ENCODE data around the gene ZNF565. TPM values are rescaled to one million over a fixed set of nuclear protein-coding genes. Genes with fewer than 3 reads are reported as not detected.
A peak's percentile ranks its signal among the peaks of the same experiment; 100 is the strongest.

Gene ZNF565
- total and polyA plus RNA-seq, 7 donors, result 2.4 to 7.5 (median 5.3) TPM

DNA sequence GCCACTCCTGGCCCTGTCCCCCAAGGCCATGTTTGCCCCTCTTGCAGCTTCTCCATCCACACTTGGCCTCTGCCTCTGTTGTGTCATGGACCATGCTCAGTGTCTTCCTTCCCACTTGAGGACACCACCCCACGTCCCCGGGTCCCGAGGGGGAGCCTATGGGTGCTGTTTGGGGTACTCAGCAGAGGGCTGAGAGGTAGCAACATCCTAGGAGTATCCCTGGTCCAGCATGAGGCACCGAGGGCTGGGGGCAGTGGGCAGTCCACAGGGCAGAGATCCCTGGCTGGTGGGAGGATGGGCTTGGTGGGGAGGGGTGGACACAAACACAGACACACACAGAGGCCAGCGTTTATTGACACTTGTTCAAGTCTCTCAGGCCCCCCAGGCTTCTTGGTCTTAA lies 63.9 kb downstream of the ZNF565 start:
- DNase-seq, result no peak
- no peak for TF ChIP-seq EP300 (IDR thresholded peaks at IDR 0.05)
- no peak for TF ChIP-seq POLR2AphosphoS5 (IDR thresholded peaks at IDR 0.05)
- TF ChIP-seq, protein P1, sequence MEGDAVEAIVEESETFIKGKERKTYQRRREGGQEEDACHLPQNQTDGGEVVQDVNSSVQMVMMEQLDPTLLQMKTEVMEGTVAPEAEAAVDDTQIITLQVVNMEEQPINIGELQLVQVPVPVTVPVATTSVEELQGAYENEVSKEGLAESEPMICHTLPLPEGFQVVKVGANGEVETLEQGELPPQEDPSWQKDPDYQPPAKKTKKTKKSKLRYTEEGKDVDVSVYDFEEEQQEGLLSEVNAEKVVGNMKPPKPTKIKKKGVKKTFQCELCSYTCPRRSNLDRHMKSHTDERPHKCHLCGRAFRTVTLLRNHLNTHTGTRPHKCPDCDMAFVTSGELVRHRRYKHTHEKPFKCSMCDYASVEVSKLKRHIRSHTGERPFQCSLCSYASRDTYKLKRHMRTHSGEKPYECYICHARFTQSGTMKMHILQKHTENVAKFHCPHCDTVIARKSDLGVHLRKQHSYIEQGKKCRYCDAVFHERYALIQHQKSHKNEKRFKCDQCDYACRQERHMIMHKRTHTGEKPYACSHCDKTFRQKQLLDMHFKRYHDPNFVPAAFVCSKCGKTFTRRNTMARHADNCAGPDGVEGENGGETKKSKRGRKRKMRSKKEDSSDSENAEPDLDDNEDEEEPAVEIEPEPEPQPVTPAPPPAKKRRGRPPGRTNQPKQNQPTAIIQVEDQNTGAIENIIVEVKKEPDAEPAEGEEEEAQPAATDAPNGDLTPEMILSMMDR (IDR thresholded peaks at IDR 0.05), result no peak
- TF ChIP-seq POLR2A (IDR thresholded peaks at IDR 0.05), result no peak
- intact Hi-C loops (cut with DNase I), result no loop called here
- Histone ChIP-seq H3K9me3 (no peaks in the 10 kb centered on the region), H3K36me3 (peaks cover 19 to 51% (median 40%) of the 10 kb centered on the region in 4 donors), H3K4me3 (peak overlapping the region in 2 of 4 donors; percentile 66 to 79), H3K4me1 (peaks cover 0 to 31% (median 20%) of the 10 kb centered on the region in 4 donors), H3K27ac (peak overlapping the region; percentile 91 to 99 (median 93)), H3K27me3 (no peaks in the 10 kb centered on the region)
- WGBS, 2 donors, result 80 to 85% methylated on average over 5 of the region's 5 CpGs

DNA sequence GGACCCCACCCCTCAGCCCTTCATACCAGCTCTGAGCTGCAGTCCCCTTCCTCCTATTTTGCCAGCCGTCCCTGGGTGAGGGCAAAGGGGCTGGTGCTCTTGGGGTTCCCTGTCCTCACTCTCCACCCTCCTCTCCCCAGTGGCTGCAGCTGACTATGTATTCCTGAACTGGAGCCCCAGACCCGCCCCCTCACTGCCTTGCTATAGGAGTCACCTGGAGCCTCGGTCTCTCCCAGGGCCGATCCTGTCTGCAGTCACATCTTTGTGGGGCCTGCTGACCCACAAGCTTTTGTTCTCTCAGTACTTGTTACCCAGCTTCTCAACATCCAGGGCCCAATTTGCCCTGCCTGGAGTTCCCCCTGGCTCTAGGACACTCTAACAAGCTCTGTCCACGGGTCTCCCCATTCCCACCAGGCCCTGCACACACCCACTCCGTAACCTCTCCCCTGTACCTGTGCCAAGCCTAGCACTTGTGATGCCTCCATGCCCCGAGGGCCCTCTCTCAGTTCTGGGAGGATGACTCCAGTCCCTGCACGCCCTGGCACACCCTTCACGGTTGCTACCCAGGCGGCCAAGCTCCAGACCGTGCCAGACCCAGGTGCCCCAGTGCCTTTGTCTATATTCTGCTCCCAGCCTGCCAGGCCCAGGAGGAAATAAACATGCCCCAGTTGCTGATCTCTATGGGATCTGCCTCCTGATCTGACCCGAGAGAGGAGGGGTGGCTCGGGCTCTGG lies 64.6 kb downstream of the ZNF565 start:
- H3K27ac ChIP-seq, result peak overlapping the region; percentile 91 to 99 (median 93)
- H3K36me3 ChIP-seq, result peaks cover 26 to 58% (median 46%) of the 10 kb centered on the region in 4 donors
- DNase-seq, result no peak
- TF ChIP-seq, protein P1 (IDR thresholded peaks at IDR 0.05), result no peak
- TF ChIP-seq POLR2AphosphoS5 (IDR thresholded peaks at IDR 0.05) (no peak), POLR2A (IDR thresholded peaks at IDR 0.05) (no peak), EP300 (IDR thresholded peaks at IDR 0.05) (no peak)
- 83 to 87% methylated on average over 13 of the region's 13 CpGs for WGBS, 2 donors
- peaks cover 0 to 31% (median 20%) of the 10 kb centered on the region in 4 donors for H3K4me1 ChIP-seq
- no peak overlapping the region for H3K4me3 ChIP-seq
- H3K27me3 ChIP-seq, result no peaks in the 10 kb centered on the region
- intact Hi-C loops (cut with DNase I), result no loop called here
- H3K9me3 ChIP-seq, result no peaks in the 10 kb centered on the region

DNA sequence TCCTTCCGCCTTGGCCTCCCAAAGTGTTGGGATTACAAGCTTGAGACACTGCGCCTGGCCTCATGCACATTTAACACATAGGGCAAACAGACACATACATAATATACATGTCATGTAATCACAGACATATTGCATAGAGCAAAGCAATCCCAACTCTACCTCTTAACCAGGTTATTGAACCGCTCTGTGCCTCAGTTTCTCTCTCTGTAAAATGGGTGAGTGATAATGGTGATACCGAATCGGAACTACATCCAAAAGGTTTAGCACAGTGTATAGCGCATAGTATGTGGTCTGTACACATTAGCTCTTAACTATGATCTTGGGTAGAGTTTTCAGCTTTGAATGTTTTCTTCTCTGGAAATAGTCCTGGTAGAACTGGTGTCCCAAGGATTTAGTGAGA lies 69.8 kb downstream of the ZNF565 start:
- H3K9me3 ChIP-seq, result no peaks in the 10 kb centered on the region
- peaks cover 0 to 14% (median 12%) of the 10 kb centered on the region in 4 donors for H3K4me1 ChIP-seq
- no peak overlapping the region for H3K27ac ChIP-seq
- WGBS, 2 donors, result 97% methylated on average over 6 of the region's 6 CpGs
- no peak overlapping the region for H3K4me3 ChIP-seq
- H3K27me3 ChIP-seq, result no peaks in the 10 kb centered on the region
- no peak for DNase-seq
- intact Hi-C loops (cut with DNase I), result loop anchor here (5.0 kb wide), 1 partner anchor 387 kb away; the partner anchor contains the start of genes HSPB6 and PROSER3
- peaks cover 45 to 74% (median 59%) of the 10 kb centered on the region in 4 donors for H3K36me3 ChIP-seq
- TF ChIP-seq, protein P1 (IDR thresholded peaks at IDR 0.05), result no peak
- no peak for TF ChIP-seq POLR2AphosphoS5 (IDR thresholded peaks at IDR 0.05)

- 95% methylated on average over 9 of the region's 9 CpGs for WGBS, 2 donors
- no peak for DNase-seq
- intact Hi-C loops (cut with DNase I), result loop anchor here (5.0 kb wide), 1 partner anchor 385 kb away; the partner anchor contains the start of genes HSPB6 and PROSER3
- H3K9me3 ChIP-seq, result no peaks in the 10 kb centered on the region
- TF ChIP-seq, protein P1 (IDR thresholded peaks at IDR 0.05), result no peak
- TF ChIP-seq POLR2A (IDR thresholded peaks at IDR 0.05) (no peak), POLR2AphosphoS5 (IDR thresholded peaks at IDR 0.05) (no peak), EP300 (IDR thresholded peaks at IDR 0.05) (no peak)
- peaks cover 40 to 52% (median 46%) of the 10 kb centered on the region in 4 donors for H3K36me3 ChIP-seq
- H3K27me3 ChIP-seq, result no peaks in the 10 kb centered on the region
- peaks cover 0 to 15% (median 13%) of the 10 kb centered on the region in 4 donors for H3K4me1 ChIP-seq
- no peak overlapping the region for H3K4me3 ChIP-seq
- H3K27ac ChIP-seq, result no peak overlapping the region
Measured at GRCh38 chr19:36142496-36142895, 72.0 kb downstream of the ZNF565 start.

All from sigmoid colon (tissue), 7 donors.